GM18907 (cell line): ENCODE results near the gene RIIAD1.
"Not testable (repeated sequence)": the region's sequence is repeated elsewhere in the genome, so short reads cannot be mapped to it uniquely, and the experiment has no call there.

Source experiments
- ATAC-seq: cut with Tn5 transposase; IDR thresholded peaks from one replicate; pipeline ENCODE4 v1.9.1; 2021; ENCODE audit warnings: mild to moderate bottlenecking, moderate library complexity; ENCODE audit not compliant: unreplicated experiment

RIIAD1 gene

GRCh38 chr1:151720974-151721787, at the start of gene RIIAD1:
Gene RIIAD1 (plus strand): TSS chr1:151721522. CDS start chr1:151721537, 15 bp downstream.
- ATAC-seq, result no peak

GRCh38 chr1:151673407-151673806, 47.9 kb upstream of the RIIAD1 start:
- ATAC-seq, result no peak

- ATAC-seq, result no peak
Measured at GRCh38 chr1:151680391-151680790, 40.9 kb upstream of the RIIAD1 start.

GRCh38 chr1:151680826-151681225, 40.5 kb upstream of the RIIAD1 start:
- no peak for ATAC-seq

GRCh38 chr1:151681923-151682322, 39.4 kb upstream of the RIIAD1 start:
- ATAC-seq, result no peak

GRCh38 chr1:151682901-151683300, 38.4 kb upstream of the RIIAD1 start:
- ATAC-seq, result not testable (repeated sequence)

- no peak for ATAC-seq
Measured at GRCh38 chr1:151684128-151684527, 37.2 kb upstream of the RIIAD1 start.

GRCh38 chr1:151686561-151686960, 34.8 kb upstream of the RIIAD1 start:
- ATAC-seq, result no peak

GRCh38 chr1:151689494-151689893, 31.8 kb upstream of the RIIAD1 start:
- ATAC-seq, result no peak

GRCh38 chr1:151692226-151692625, 29.1 kb upstream of the RIIAD1 start:
- ATAC-seq, result no peak

- no peak for ATAC-seq
Measured at GRCh38 chr1:151693057-151693651, 28.2 kb upstream of the RIIAD1 start.

GRCh38 chr1:151701515-151701914, 19.8 kb upstream of the RIIAD1 start:
- no peak for ATAC-seq

GRCh38 chr1:151702936-151703335, 18.4 kb upstream of the RIIAD1 start:
- no peak for ATAC-seq

- no peak for ATAC-seq
Measured at GRCh38 chr1:151703813-151704212, 17.5 kb upstream of the RIIAD1 start.

- no peak for ATAC-seq
Measured at GRCh38 chr1:151704246-151704645, 17.1 kb upstream of the RIIAD1 start.

- ATAC-seq, result no peak
Measured at GRCh38 chr1:151705146-151705545, 16.2 kb upstream of the RIIAD1 start.

GRCh38 chr1:151705753-151706463, 15.4 kb upstream of the RIIAD1 start:
- ATAC-seq, result no peak

GRCh38 chr1:151706464-151707415, 14.6 kb upstream of the RIIAD1 start:
- no peak for ATAC-seq

GRCh38 chr1:151707541-151708065, 13.7 kb upstream of the RIIAD1 start:
- no peak for ATAC-seq

- no peak for ATAC-seq
Measured at GRCh38 chr1:151708891-151709290, 12.4 kb upstream of the RIIAD1 start.
